GM10266 (cell line): ENCODE measurements around the gene BCL2A1.
"Not testable (repeated sequence)": the region's sequence is repeated elsewhere in the genome, so short reads cannot be mapped to it uniquely, and the experiment has no call there.

Source experiments
- DNase-seq: peaks from one replicate; pipeline ENCODE4 v3.0.0; 2012; ENCODE audit errors: extremely low spot score
- CTCF ChIP-seq: IDR thresholded peaks from 2 replicates; pipeline ENCODE4 v1.5.1; 2012; ENCODE audit warnings: mild to moderate bottlenecking, low read depth; ENCODE audit not compliant: control insufficient read depth, insufficient read depth; ENCODE audit errors: missing control alignments

BCL2A1 gene

GRCh38 chr15:79942741-79943481, 28.1 kb downstream of the BCL2A1 start:
- no peak for DNase-seq
- no peak for TF ChIP-seq CTCF

- no peak for TF ChIP-seq CTCF
- DNase-seq: no peak
Measured at GRCh38 chr15:79939399-79939798, 31.6 kb downstream of the BCL2A1 start.

- no peak for TF ChIP-seq CTCF
- no peak for DNase-seq
Measured at GRCh38 chr15:79938143-79938542, 32.9 kb downstream of the BCL2A1 start.

- DNase-seq: not testable (repeated sequence)
Measured at GRCh38 chr15:79935556-79936201, 35.3 kb downstream of the BCL2A1 start.

- no peak for TF ChIP-seq CTCF
- no peak for DNase-seq
Measured at GRCh38 chr15:79933231-79933630, 37.8 kb downstream of the BCL2A1 start.

- no peak for DNase-seq
- TF ChIP-seq CTCF: no peak
Measured at GRCh38 chr15:79932447-79932846, 38.5 kb downstream of the BCL2A1 start.

- TF ChIP-seq CTCF: no peak
- DNase-seq: no peak
Measured at GRCh38 chr15:79930516-79930915, 40.5 kb downstream of the BCL2A1 start.
